Tibial nerve (tissue), 4 donors: ENCODE results near the gene ZNF467.

Experiments
- EP300 ChIP-seq, 2 donors: sonication (generic); formaldehyde crosslinking; IDR thresholded peaks; one replicate each; pipeline ENCODE4 v1.6.1; 2017; ENCODE audit warnings: antibody characterized with exemption in 2 of 2, mild to moderate bottlenecking in 1 of 2
- POLR2A ChIP-seq, 2 donors: fragments of 450-650 bp; IDR thresholded peaks; one replicate each; pipeline ENCODE4 v1.6.1; 2017; ENCODE audit warnings: antibody characterized with exemption in 2 of 2, mild to moderate bottlenecking in 2 of 2, moderate library complexity in 2 of 2
- TF ChIP-seq, protein P1 (sequence below), 5 experiments: fragments of 200-600 bp in 3 of 5; fragments of 450-650 bp in 2 of 5; sonication (generic) in 3 of 5; IDR thresholded peaks; one replicate each; pipeline ENCODE4 v1.5.1; 2016 to 2019; ENCODE audit warnings: antibody characterized with exemption in 5 of 5, mild to moderate bottlenecking in 3 of 5, moderate library complexity in 2 of 5

- TF ChIP-seq, protein P1, sequence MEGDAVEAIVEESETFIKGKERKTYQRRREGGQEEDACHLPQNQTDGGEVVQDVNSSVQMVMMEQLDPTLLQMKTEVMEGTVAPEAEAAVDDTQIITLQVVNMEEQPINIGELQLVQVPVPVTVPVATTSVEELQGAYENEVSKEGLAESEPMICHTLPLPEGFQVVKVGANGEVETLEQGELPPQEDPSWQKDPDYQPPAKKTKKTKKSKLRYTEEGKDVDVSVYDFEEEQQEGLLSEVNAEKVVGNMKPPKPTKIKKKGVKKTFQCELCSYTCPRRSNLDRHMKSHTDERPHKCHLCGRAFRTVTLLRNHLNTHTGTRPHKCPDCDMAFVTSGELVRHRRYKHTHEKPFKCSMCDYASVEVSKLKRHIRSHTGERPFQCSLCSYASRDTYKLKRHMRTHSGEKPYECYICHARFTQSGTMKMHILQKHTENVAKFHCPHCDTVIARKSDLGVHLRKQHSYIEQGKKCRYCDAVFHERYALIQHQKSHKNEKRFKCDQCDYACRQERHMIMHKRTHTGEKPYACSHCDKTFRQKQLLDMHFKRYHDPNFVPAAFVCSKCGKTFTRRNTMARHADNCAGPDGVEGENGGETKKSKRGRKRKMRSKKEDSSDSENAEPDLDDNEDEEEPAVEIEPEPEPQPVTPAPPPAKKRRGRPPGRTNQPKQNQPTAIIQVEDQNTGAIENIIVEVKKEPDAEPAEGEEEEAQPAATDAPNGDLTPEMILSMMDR (IDR thresholded peaks at IDR 0.05), result no peak
- TF ChIP-seq POLR2A (IDR thresholded peaks at IDR 0.05) (no peak), EP300 (IDR thresholded peaks at IDR 0.05) (no peak)
Measured at GRCh38 chr7:149715476-149715875, 57.9 kb downstream of the ZNF467 start.
